HG02623 (cell line): ENCODE data around the gene KRTAP3-3.
"Not testable (repeated sequence)": the region's sequence is repeated elsewhere in the genome, so short reads cannot be mapped to it uniquely, and the experiment has no call there.

Source experiments
- ATAC-seq: cut with Tn5 transposase; IDR thresholded peaks from one replicate; pipeline ENCODE4 v1.9.1; 2021; ENCODE audit warnings: moderate library complexity; ENCODE audit not compliant: unreplicated experiment

The KRTAP3-3 gene

GRCh38 chr17:40993839-40994238, at the start of gene KRTAP3-3:
KRTAP3-3 (minus strand) TSS chr17:40994164; CDS start chr17:40994097, 67 bp downstream.
- no peak for ATAC-seq

- no peak for ATAC-seq
Observed at GRCh38 chr17:41042953-41043352, 49.0 kb upstream of the KRTAP3-3 start.

- ATAC-seq, result not testable (repeated sequence)
Observed at GRCh38 chr17:41040783-41041571, 47.0 kb upstream of the KRTAP3-3 start, which contains the start of gene KRTAP1-1. KRTAP1-1 (minus strand) TSS chr17:41041450; CDS start chr17:41041397, 53 bp downstream.

GRCh38 chr17:41037853-41038350, 43.9 kb upstream of the KRTAP3-3 start:
- no peak for ATAC-seq

GRCh38 chr17:41034346-41034935, 40.5 kb upstream of the KRTAP3-3 start, which contains the start of gene KRTAP1-3:
KRTAP1-3 (minus strand) TSS chr17:41034874; CDS start chr17:41034821, 53 bp downstream.
- not testable (repeated sequence) for ATAC-seq

GRCh38 chr17:41029633-41030245, 35.8 kb upstream of the KRTAP3-3 start, which contains the start of gene KRTAP1-4:
KRTAP1-4 (minus strand) TSS chr17:41030195; CDS start chr17:41030078, 117 bp downstream.
- ATAC-seq, result no peak

- ATAC-seq, result no peak
Observed at GRCh38 chr17:41026715-41027471, 32.9 kb upstream of the KRTAP3-3 start, which contains the start of gene KRTAP1-5. KRTAP1-5 (minus strand) TSS chr17:41027208; CDS start chr17:41027155, 53 bp downstream.

GRCh38 chr17:41024697-41025096, 30.7 kb upstream of the KRTAP3-3 start:
- ATAC-seq, result no peak

- ATAC-seq, result no peak
Observed at GRCh38 chr17:41020336-41020735, 26.4 kb upstream of the KRTAP3-3 start.

- no peak for ATAC-seq
Observed at GRCh38 chr17:41019415-41019814, 25.5 kb upstream of the KRTAP3-3 start.

- no peak for ATAC-seq
Observed at GRCh38 chr17:41018541-41018940, 24.6 kb upstream of the KRTAP3-3 start.

- ATAC-seq, result no peak
Observed at GRCh38 chr17:41016578-41017215, 22.7 kb upstream of the KRTAP3-3 start.

GRCh38 chr17:41015454-41015853, 21.5 kb upstream of the KRTAP3-3 start:
- no peak for ATAC-seq

GRCh38 chr17:41013606-41014005, 19.6 kb upstream of the KRTAP3-3 start:
- no peak for ATAC-seq

GRCh38 chr17:41013181-41013580, 19.2 kb upstream of the KRTAP3-3 start:
- no peak for ATAC-seq

GRCh38 chr17:41012326-41013120, 18.6 kb upstream of the KRTAP3-3 start:
- ATAC-seq, result no peak

- no peak for ATAC-seq
Observed at GRCh38 chr17:41010441-41010840, 16.5 kb upstream of the KRTAP3-3 start.

GRCh38 chr17:41009936-41010335, 16.0 kb upstream of the KRTAP3-3 start:
- no peak for ATAC-seq

GRCh38 chr17:41009301-41009760, 15.4 kb upstream of the KRTAP3-3 start:
- ATAC-seq, result no peak
